K562 (cell line): Measurements from ENCODE around the gene PRDM11. TPM values are rescaled to one million over a fixed set of nuclear protein-coding genes. Genes with fewer than 3 reads are reported as not detected.

Experiments
- ATAC-seq: fragments of 200-7000 bp; cut with Tn5 transposase; 3 replicates; pipeline ENCODE4 v1.9.1; 2020; ENCODE audit warnings: moderate library complexity
- BruUV-seq: library from RNA; stranded (reverse); fragments of 400-500 nt; replicated peaks from 2 replicates; lab custom pipeline; 2021; lab: Mats Ljungman, UMichigan
- CTCF ChIA-PET: fragments of 300-600 bp; formaldehyde crosslinking; extraction: SDS; loops from one replicate; lab custom pipeline; 2021; ENCODE audit warnings: low intra/inter-chr PET ratio; lab: Yijun Ruan, JAX
- POLR2A ChIA-PET: fragments of 300-600, 350-650 bp; sonication (Branson Sonifier 250); formaldehyde crosslinking; extraction: SDS; loops from one replicate; lab custom pipeline; 2021; ENCODE audit warnings: antibody characterized with exemption, inconsistent platforms; lab: Yijun Ruan, JAX
- DNase-seq, 4 experiments: peaks; one replicate each; pipeline versions ENCODE4 v3.0.0 to v3.0.0-alpha.2; 2011 to 2018; ENCODE audit warnings: low spot score in 3 of 4, mixed read lengths in 3 of 4; ENCODE audit errors: extremely low read depth in 1 of 4
- FAIRE-seq: peaks from 2 replicates; lab custom pipeline; 2011; peaks lifted over from hg19 to GRCh38; lab: Jason Lieb, UNC
- H2AFZ ChIP-seq: 2 replicates; pipeline ENCODE4 v1.6.0; 2011; ENCODE audit warnings: low read depth, low read length, control low read depth, inconsistent platforms
- H3K27ac ChIP-seq: fragments of 200-600 bp; 3 replicates; pipeline ENCODE4 v1.8.0; 2011; ENCODE audit warnings: low read depth, mild to moderate bottlenecking, control low read depth, inconsistent platforms, low read length, moderate library complexity, mixed read lengths; ENCODE audit errors: extremely low read depth
- H3K27me3 ChIP-seq, 2 experiments: fragments of 300-600 bp in 1 of 2; 2 replicates in 1 of 2; 3 replicates in 1 of 2; pipeline versions ENCODE4 v1.6.0 to v1.8.0; 2011; ENCODE audit warnings: inconsistent platforms in 2 of 2, low read length in 2 of 2, mild to moderate bottlenecking in 1 of 2, mixed read lengths in 1 of 2, moderate library complexity in 1 of 2; ENCODE audit not compliant: control insufficient read depth in 2 of 2, insufficient read depth in 2 of 2
- H3K36me3 ChIP-seq: fragments of 300-600 bp; 3 replicates; pipeline ENCODE4 v1.8.0; 2011; ENCODE audit warnings: mild to moderate bottlenecking, low read length, inconsistent platforms; ENCODE audit not compliant: control insufficient read depth, insufficient read depth
- H3K4me1 ChIP-seq, 2 experiments: fragments of 200-600 bp in 1 of 2; replicated peaks in 1 of 2; 2 replicates in 1 of 2; 3 replicates in 1 of 2; pipeline versions ENCODE4 v1.5.1 to v1.8.0; 2011; ENCODE audit warnings: inconsistent platforms in 2 of 2, low read length in 2 of 2, mild to moderate bottlenecking in 1 of 2, mixed read lengths in 1 of 2, moderate library complexity in 1 of 2; ENCODE audit not compliant: control insufficient read depth in 2 of 2, insufficient read depth in 2 of 2
- H3K4me2 ChIP-seq: 2 replicates; pipeline ENCODE4 v1.6.1; 2011; ENCODE audit warnings: low read length, control low read depth, inconsistent platforms, mixed read lengths; ENCODE audit not compliant: insufficient read depth
- H3K4me3 ChIP-seq: fragments of 200-600 bp; sonication (generic), shearing (Covaris generic); 2 replicates; pipeline ENCODE4 v1.5.1; 2016; ENCODE audit warnings: control low read depth, inconsistent platforms
- H3K79me2 ChIP-seq: fragments of 200-600 bp; 3 replicates; pipeline ENCODE4 v1.8.0; 2011; ENCODE audit warnings: low read length, inconsistent platforms; ENCODE audit not compliant: control insufficient read depth, insufficient read depth
- H3K9ac ChIP-seq, 2 experiments: 2 replicates each; pipeline versions ENCODE4 v1.6.0 to v1.6.1; 2011; ENCODE audit warnings: low read depth in 2 of 2, low read length in 2 of 2, control low read depth in 1 of 2, inconsistent platforms in 1 of 2, mild to moderate bottlenecking in 1 of 2, mixed read lengths in 1 of 2; ENCODE audit not compliant: insufficient read depth in 1 of 2
- H3K9me1 ChIP-seq: one replicate; pipeline ENCODE4 v1.6.0; 2011; ENCODE audit warnings: inconsistent platforms, mild to moderate bottlenecking, low read length, moderate library complexity; ENCODE audit not compliant: control insufficient read depth, insufficient read depth
- H3K9me3 ChIP-seq: replicated peaks from 2 replicates; pipeline ENCODE4 v1.5.1; 2011; ENCODE audit warnings: low read depth, low read length, inconsistent platforms; ENCODE audit not compliant: control insufficient read depth, insufficient read depth
- H4K20me1 ChIP-seq: replicated peaks from 2 replicates; pipeline ENCODE4 v1.6.1; 2011; ENCODE audit warnings: low read length, inconsistent platforms, mixed read lengths; ENCODE audit not compliant: control insufficient read depth, insufficient read depth
- ARID4B ChIP-seq: sonication (generic); formaldehyde crosslinking; IDR thresholded peaks from 2 replicates; pipeline ENCODE4 v1.8.0; 2022; ENCODE audit warnings: mild to moderate bottlenecking, missing genetic modification reagents
- CGGBP1 ChIP-seq: fragments of 250-450 bp; sonication (Bioruptor Pico); IDR thresholded peaks from 2 replicates; pipeline ENCODE4 v1.9.0; 2021; ENCODE audit warnings: mild to moderate bottlenecking
- DPF2 ChIP-seq: fragments of 450-650 bp; IDR thresholded peaks from 2 replicates; pipeline ENCODE4 v1.6.1; 2016
- E2F4 ChIP-seq: sonication (generic); formaldehyde crosslinking; IDR thresholded peaks from 2 replicates; pipeline ENCODE4 v1.8.0; 2022; ENCODE audit warnings: mild to moderate bottlenecking, low read depth, missing genetic modification reagents
- ZNF764 ChIP-seq: fragments of 250-450 bp; sonication (Bioruptor Pico); IDR thresholded peaks from 2 replicates; pipeline ENCODE4 v1.4.0; 2020; ENCODE audit warnings: low read depth, mild to moderate bottlenecking, moderate library complexity
- WGBS: fragments of 100-300 bp; shearing (Covaris generic); methylation state at CpG from one replicate; pipeline ENCODE4 v1.1.6; 2016; ENCODE audit warnings: low coverage, mixed read lengths; ENCODE audit not compliant: insufficient coverage; ENCODE audit errors: missing lambda C conversion rate; 5-methylcytosine and 5-hydroxymethylcytosine counted together
- in situ Hi-C: fragments of 300-500 bp; cut with MboI; formaldehyde crosslinking; loops from 4 replicates; pipeline ENCODE4 v1.15.0; 2018; ENCODE audit warnings: inconsistent platforms, mixed read lengths
- intact Hi-C: fragments of 100-400 bp; cut with micrococcal nuclease; formaldehyde crosslinking; loops from 2 replicates; pipeline ENCODE4 v1.14.2; 2022
- polyA plus RNA-seq, 8 experiments: library from polyadenylated mRNA; depleted of rRNA in 4 of 8; stranded (reverse) in 5 of 8; unstranded in 3 of 8; fragments of >200 nt; fragmentation: Nextera tagmentation in 2 of 8; fragmentation: Illumina TruSeq in 1 of 8; extraction: Ambion mirVana in 2 of 8; extraction: Trizol in 1 of 8; gene quantifications; 2 replicates each; pipeline versions ENCODE4 v1.2.1 to v1.2.3, GENCODE V29; 2011 to 2014; ENCODE audit warnings: inconsistent platforms in 1 of 8, missing spikeins in 1 of 8
- total RNA-seq, 7 experiments: library from RNA; depleted of rRNA in 6 of 7; stranded (reverse); fragments of >200 nt in 6 of 7; fragmentation: Illumina TruSeq in 2 of 7; extraction: Trizol in 2 of 7; gene quantifications; 2 replicates each; pipeline versions ENCODE4 v1.2.1 to v1.2.3, GENCODE V29; 2011 to 2021; ENCODE audit warnings: low replicate concordance in 1 of 7

Gene PRDM11
- total and polyA plus RNA-seq, 9 of the 15 experiments (the other 6 are each of a cell fraction or from before 2014, with no cell fraction given): 0.01 to 1.1 (median 0.29) TPM

GRCh38 chr11:45225277-45225676 lies 78.8 kb downstream of the PRDM11 start:
- Histone ChIP-seq H3K4me1 (no peaks in the 10 kb centered on the region), H3K27me3 (peaks cover 30 to 53% of the 10 kb centered on the region in 2 experiments), H4K20me1 (0 out of 2 replicates have a peak, but pooled peaks cover 12% of the 10 kb centered on the region), H3K9me1 (no peaks in the 10 kb centered on the region), H2AFZ (no peak overlapping the region), H3K9ac (no peak overlapping the region), H3K9me3 (no peaks in the 10 kb centered on the region), H3K27ac (no peak overlapping the region), H3K4me3 (no peak overlapping the region), H3K4me2 (no peak overlapping the region), H3K79me2 (no peaks in the 10 kb centered on the region), H3K36me3 (no peaks in the 10 kb centered on the region)
- in situ Hi-C loops (no loop called here), intact Hi-C loops (no loop called here)
- no peak for ATAC-seq
- ChIA-PET CTCF (no interaction called here), POLR2A (no interaction called here)
- 19% methylated on average over 1 of the region's 1 CpG for WGBS
- no peak for TF ChIP-seq ARID4B (CRISPR knock-in tag)
- no peak for TF ChIP-seq E2F4 (CRISPR knock-in tag)
- TF ChIP-seq DPF2: no peak
- TF ChIP-seq ZNF764 (CRISPR knock-in tag): no peak
- TF ChIP-seq CGGBP1 (CRISPR knock-in tag): no peak
- no peak for FAIRE-seq
- DNase-seq: no peak
- BruUV-seq: no TSS peak
